IMR-90 (cell line): Measurements from ENCODE around the gene PITPNM3. TPM values are rescaled to one million over a fixed set of nuclear protein-coding genes. Genes with fewer than 3 reads are reported as not detected.

ENCODE experiments used
- ATAC-seq: fragments of 200-7000 bp; cut with Tn5 transposase; 2 replicates; pipeline ENCODE4 v1.9.1; 2020; ENCODE audit warnings: low read depth, mild to moderate bottlenecking, moderate library complexity
- BruUV-seq: library from RNA; stranded (reverse); fragments of 400-500 nt; replicated peaks from 2 replicates; lab custom pipeline; 2021; lab: Mats Ljungman, UMichigan
- CTCF ChIA-PET: fragments of 300-600 bp; formaldehyde crosslinking; extraction: SDS; loops from one replicate; lab custom pipeline; 2021; ENCODE audit warnings: antibody characterized with exemption; lab: Yijun Ruan, JAX
- POLR2A ChIA-PET: fragments of 300-600 bp; sonication (Branson Sonifier 250); formaldehyde crosslinking; loops from one replicate; lab custom pipeline; 2022; ENCODE audit warnings: antibody characterized with exemption; ENCODE audit not compliant: unreplicated experiment; lab: Charles Lee
- DNase-seq: peaks from one replicate; pipeline ENCODE4 v3.0.0; 2013
- H2AFZ ChIP-seq: replicated peaks from 2 replicates; pipeline ENCODE3; 2013; ENCODE audit warnings: low read length, mild to moderate bottlenecking; ENCODE audit not compliant: poor library complexity
- H2AK5ac ChIP-seq: 2 replicates; pipeline ENCODE4 v1.6.1; 2013; ENCODE audit warnings: low read depth, low read length, inconsistent platforms
- H2AK9ac ChIP-seq: replicated peaks from 2 replicates; pipeline ENCODE3; 2013; ENCODE audit warnings: mild to moderate bottlenecking, low read depth, low read length, moderate library complexity; ENCODE audit not compliant: poor library complexity
- H2BK120ac ChIP-seq: 2 replicates; pipeline ENCODE4 v1.6.1; 2013; ENCODE audit warnings: low read depth, low read length, inconsistent platforms
- H2BK15ac ChIP-seq: 3 replicates; pipeline ENCODE4 v1.6.1; 2013; ENCODE audit warnings: low read depth, low read length, inconsistent platforms
- H2BK20ac ChIP-seq: 2 replicates; pipeline ENCODE4 v1.6.1; 2013; ENCODE audit warnings: low read depth, mild to moderate bottlenecking, inconsistent platforms, low read length, moderate library complexity
- H2BK5ac ChIP-seq: 2 replicates; pipeline ENCODE4 v1.6.1; 2013; ENCODE audit warnings: mild to moderate bottlenecking, low read depth, low read length, inconsistent platforms; ENCODE audit not compliant: poor library complexity, severe bottlenecking
- H3K14ac ChIP-seq: replicated peaks from 2 replicates; pipeline ENCODE4 v1.6.1; 2013; ENCODE audit warnings: low read depth, low read length, inconsistent platforms
- H3K18ac ChIP-seq: 2 replicates; pipeline ENCODE4 v1.6.1; 2013; ENCODE audit warnings: low read depth, low read length, control low read depth
- H3K23ac ChIP-seq: 2 replicates; pipeline ENCODE4 v1.6.1; 2013; ENCODE audit warnings: low read depth, low read length, inconsistent platforms
- H3K27ac ChIP-seq: 2 replicates; pipeline ENCODE4 v1.5.1; 2013; ENCODE audit warnings: mild to moderate bottlenecking, control low read depth, low read length; ENCODE audit not compliant: insufficient read depth
- H3K27me3 ChIP-seq: 2 replicates; pipeline ENCODE4 v1.6.1; 2013; ENCODE audit warnings: low read length; ENCODE audit not compliant: control insufficient read depth, insufficient read depth
- H3K36me3 ChIP-seq: 2 replicates; pipeline ENCODE4 v1.6.1; 2013; ENCODE audit warnings: low read length, mixed read lengths; ENCODE audit not compliant: control insufficient read depth, insufficient read depth
- H3K4ac ChIP-seq: 2 replicates; pipeline ENCODE4 v1.6.1; 2013; ENCODE audit warnings: low read depth, low read length, inconsistent platforms
- H3K4me1 ChIP-seq: 2 replicates; pipeline ENCODE4 v1.6.1; 2013; ENCODE audit warnings: low read length, mixed read lengths; ENCODE audit not compliant: control insufficient read depth, insufficient read depth
- H3K4me2 ChIP-seq: 2 replicates; pipeline ENCODE4 v1.6.1; 2013; ENCODE audit warnings: low read depth, mild to moderate bottlenecking, control low read depth, low read length, moderate library complexity
- H3K4me3 ChIP-seq: 2 replicates; pipeline ENCODE4 v1.5.1; 2013; ENCODE audit warnings: low read depth, mild to moderate bottlenecking, control low read depth, low read length, moderate library complexity; ENCODE audit not compliant: insufficient read depth
- H3K56ac ChIP-seq: 2 replicates; pipeline ENCODE4 v1.6.1; 2013; ENCODE audit warnings: low read length, inconsistent platforms; ENCODE audit not compliant: insufficient read depth; ENCODE audit errors: extremely low read depth
- H3K79me1 ChIP-seq, 2 experiments: 2 replicates each; pipeline ENCODE4 v1.6.1; 2013; ENCODE audit warnings: low read length in 2 of 2, inconsistent platforms in 1 of 2, low read depth in 1 of 2
- H3K9ac ChIP-seq: 2 replicates; pipeline ENCODE4 v1.6.1; 2013; ENCODE audit warnings: low read depth, low read length, control low read depth
- H3K9me1 ChIP-seq: 2 replicates; pipeline ENCODE4 v1.6.1; 2013; ENCODE audit warnings: low read length, inconsistent platforms; ENCODE audit not compliant: insufficient read depth
- H3K9me3 ChIP-seq: 2 replicates; pipeline ENCODE4 v1.6.1; 2013; ENCODE audit warnings: low read length; ENCODE audit not compliant: control insufficient read depth, insufficient read depth
- H4K20me1 ChIP-seq: 2 replicates; pipeline ENCODE4 v1.6.1; 2013; ENCODE audit warnings: low read length, inconsistent platforms; ENCODE audit not compliant: insufficient read depth
- H4K5ac ChIP-seq: 2 replicates; pipeline ENCODE4 v1.6.1; 2013; ENCODE audit warnings: mild to moderate bottlenecking, low read depth, low read length, control low read depth
- H4K8ac ChIP-seq, 2 experiments: 2 replicates each; pipeline ENCODE4 v1.6.1; 2013; ENCODE audit warnings: low read depth in 2 of 2, low read length in 2 of 2, control low read depth in 1 of 2, inconsistent platforms in 1 of 2
- H4K91ac ChIP-seq: 2 replicates; pipeline ENCODE4 v1.6.1; 2013; ENCODE audit warnings: low read depth, low read length, inconsistent platforms; ENCODE audit not compliant: insufficient read depth
- POLR2A ChIP-seq: IDR thresholded peaks from 2 replicates; pipeline ENCODE4 v1.6.1; 2012; ENCODE audit warnings: mild to moderate bottlenecking, low read depth, low read length
- WGBS, 2 experiments: methylation state at CpG; one replicate each; pipeline versions ENCODE4 v1.1.5 to v1.1.7; 2013; ENCODE audit warnings: missing lambda C conversion rate in 2 of 2; ENCODE audit not compliant: insufficient read length in 1 of 2; ENCODE audit errors: extremely low coverage in 2 of 2; 5-methylcytosine and 5-hydroxymethylcytosine counted together
- dilution Hi-C: fragments of 300-500 bp; cut with HindIII; formaldehyde crosslinking; loops from one replicate; pipeline ENCODE4 v1.14.3; 2018; ENCODE audit warnings: low sequenced_read_pairs; ENCODE audit not compliant: unreplicated experiment
- in situ Hi-C: fragments of 300-500 bp; cut with MboI; formaldehyde crosslinking; loops from 3 replicates; pipeline ENCODE4 v1.14.3; 2019; ENCODE audit warnings: low sequenced_read_pairs, inconsistent platforms, mixed read lengths
- intact Hi-C: fragments of 100-400 bp; cut with micrococcal nuclease; formaldehyde crosslinking; loops from 2 replicates; pipeline ENCODE4 v1.10.0; 2022
- polyA plus RNA-seq, 3 experiments: library from polyadenylated mRNA; depleted of rRNA; stranded (reverse); fragments of >200 nt; gene quantifications; 2 replicates each; pipeline ENCODE4 v1.2.3, GENCODE V29; 2012; ENCODE audit warnings: low replicate concordance in 1 of 3
- total RNA-seq: library from RNA; depleted of rRNA; stranded (reverse); fragments of >200 nt; gene quantifications from 2 replicates; pipeline ENCODE4 v1.2.3, GENCODE V29; 2012

PITPNM3 gene
- total and polyA plus RNA-seq, 2 of the 4 experiments (the other 2 are of a cell fraction), result 0.54 to 1.7 TPM

DNA sequence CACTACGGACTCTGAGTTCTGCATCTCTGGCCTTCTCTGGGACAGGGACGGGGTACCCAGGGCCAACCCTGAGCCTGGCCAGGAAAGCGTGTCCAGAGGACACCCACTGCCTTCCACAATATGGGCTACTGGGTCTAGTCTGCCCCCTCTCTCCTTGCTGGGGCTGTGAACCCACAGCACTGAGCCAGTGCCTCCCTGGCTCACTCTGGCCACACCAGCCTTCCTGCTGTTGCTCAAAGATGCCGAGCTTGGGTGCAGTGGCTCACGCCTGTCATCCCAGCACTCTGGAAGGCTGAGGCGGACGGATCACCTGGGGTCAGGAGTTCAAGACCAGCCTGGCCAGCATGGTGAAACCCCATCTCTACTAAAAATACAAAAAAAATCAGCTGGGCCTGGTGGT is 24.8 kb downstream of the PITPNM3 start:
- dilution Hi-C loops, result no loop called here
- ATAC-seq, result no peak
- POLR2A ChIA-PET, result interaction anchor here (0.6 kb wide), 1 partner anchor 15 kb away, joined by 3 read pairs; no protein-coding TSS in a partner anchor

More for the DNA sequence above, 24.8 kb downstream of the PITPNM3 start:
- Histone ChIP-seq H2AFZ (no peak overlapping the region), H2BK5ac (no peak overlapping the region), H3K4me3 (no peak overlapping the region), H3K27me3 (no peaks in the 10 kb centered on the region), H2BK15ac (no peak overlapping the region), H3K9ac (no peak overlapping the region), H3K36me3 (no peaks in the 10 kb centered on the region), H3K27ac (no peak overlapping the region), H2AK5ac (no peak overlapping the region), H3K14ac (no peak overlapping the region), H3K9me3 (no peaks in the 10 kb centered on the region), H3K56ac (no peak overlapping the region), H3K9me1 (no peaks in the 10 kb centered on the region), H4K20me1 (no peaks in the 10 kb centered on the region), H3K23ac (no peak overlapping the region), H3K18ac (no peak overlapping the region), H3K79me1 (no peaks in the 10 kb centered on the region), H4K91ac (no peak overlapping the region), H3K4ac (no peak overlapping the region), H3K4me2 (no peak overlapping the region), H2BK20ac (no peak overlapping the region), H3K4me1 (no peaks in the 10 kb centered on the region), H4K8ac (no peak overlapping the region), H2AK9ac (no peak overlapping the region), H2BK120ac (no peak overlapping the region), H4K5ac (no peak overlapping the region)
- CTCF ChIA-PET, result no interaction called here
- 33% methylated on average over 1 of the region's 7 CpGs; no CpG with 5 or more reads in 1 of the 2 experiments for WGBS, 2 experiments
- no TSS peak for BruUV-seq
- TF ChIP-seq POLR2A, result no peak
- no peak for DNase-seq
- in situ Hi-C loops, result no loop called here
- intact Hi-C loops, result no loop called here
